HG02763 (cell line): ENCODE data around the gene TMEM53.

Experiments used
- ATAC-seq: cut with Tn5 transposase; IDR thresholded peaks from one replicate; pipeline ENCODE4 v1.9.1; 2021; ENCODE audit warnings: mild to moderate bottlenecking, moderate library complexity; ENCODE audit not compliant: unreplicated experiment

TMEM53 gene

DNA sequence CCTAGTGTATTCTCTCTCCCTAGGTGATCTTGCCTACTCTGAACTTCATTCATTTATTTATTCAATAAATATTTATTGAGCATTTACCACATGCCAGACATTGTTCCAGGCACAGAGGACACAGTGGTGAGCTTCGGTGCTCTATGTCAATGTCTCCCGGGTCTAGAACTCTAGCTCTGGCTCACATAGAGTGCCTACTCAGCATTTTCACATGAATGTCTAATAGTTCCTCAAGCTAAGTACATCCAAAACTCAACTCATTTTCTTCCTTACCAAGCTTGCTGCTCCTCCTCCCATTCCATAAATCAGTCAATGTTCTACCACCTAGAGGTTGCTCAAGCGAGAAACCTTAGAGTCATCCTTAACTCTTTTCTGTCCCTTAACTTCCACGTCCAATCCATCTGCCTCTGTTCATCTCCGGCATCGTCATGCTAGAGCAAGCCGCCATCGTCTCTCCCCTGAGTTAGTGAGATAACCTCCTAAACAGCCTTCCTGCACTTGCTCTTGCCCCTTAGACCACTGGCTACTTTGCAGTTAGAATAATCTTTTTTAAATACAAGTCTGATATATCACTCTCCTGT is 67.5 kb downstream of the TMEM53 start:
- ATAC-seq, result no peak

DNA sequence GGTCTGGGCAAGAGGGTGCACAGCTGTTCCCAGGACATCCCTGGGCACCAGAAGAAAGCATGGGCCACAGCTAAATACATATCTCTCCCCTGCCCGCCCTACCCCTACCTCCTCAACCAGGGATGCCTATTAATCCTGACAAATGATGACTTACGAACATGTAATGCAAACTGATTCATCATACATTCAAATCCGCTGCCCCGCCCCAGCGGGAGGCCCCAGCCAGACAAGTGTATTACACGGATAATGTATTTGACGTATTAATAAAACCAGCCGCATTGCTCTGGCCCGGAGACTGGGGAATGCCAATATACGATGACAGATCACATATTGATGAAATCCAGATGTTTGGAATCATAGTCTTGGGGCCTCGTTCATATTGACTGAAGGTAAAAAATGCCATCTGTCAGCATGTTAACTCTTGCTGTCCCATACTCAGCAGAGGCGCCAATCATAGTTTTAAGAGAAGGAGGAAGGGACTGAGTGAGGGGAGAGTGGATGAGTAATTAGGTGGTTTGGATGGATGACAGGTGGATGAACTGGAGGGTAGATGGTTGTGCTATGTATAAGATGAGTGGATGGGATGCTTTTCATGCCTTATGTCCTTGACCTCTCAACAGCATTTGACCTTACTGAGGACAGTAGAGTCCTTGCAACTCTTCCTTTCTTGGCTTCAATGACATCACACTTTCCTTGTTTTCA is 68.2 kb downstream of the TMEM53 start:
- ATAC-seq, result no peak

DNA sequence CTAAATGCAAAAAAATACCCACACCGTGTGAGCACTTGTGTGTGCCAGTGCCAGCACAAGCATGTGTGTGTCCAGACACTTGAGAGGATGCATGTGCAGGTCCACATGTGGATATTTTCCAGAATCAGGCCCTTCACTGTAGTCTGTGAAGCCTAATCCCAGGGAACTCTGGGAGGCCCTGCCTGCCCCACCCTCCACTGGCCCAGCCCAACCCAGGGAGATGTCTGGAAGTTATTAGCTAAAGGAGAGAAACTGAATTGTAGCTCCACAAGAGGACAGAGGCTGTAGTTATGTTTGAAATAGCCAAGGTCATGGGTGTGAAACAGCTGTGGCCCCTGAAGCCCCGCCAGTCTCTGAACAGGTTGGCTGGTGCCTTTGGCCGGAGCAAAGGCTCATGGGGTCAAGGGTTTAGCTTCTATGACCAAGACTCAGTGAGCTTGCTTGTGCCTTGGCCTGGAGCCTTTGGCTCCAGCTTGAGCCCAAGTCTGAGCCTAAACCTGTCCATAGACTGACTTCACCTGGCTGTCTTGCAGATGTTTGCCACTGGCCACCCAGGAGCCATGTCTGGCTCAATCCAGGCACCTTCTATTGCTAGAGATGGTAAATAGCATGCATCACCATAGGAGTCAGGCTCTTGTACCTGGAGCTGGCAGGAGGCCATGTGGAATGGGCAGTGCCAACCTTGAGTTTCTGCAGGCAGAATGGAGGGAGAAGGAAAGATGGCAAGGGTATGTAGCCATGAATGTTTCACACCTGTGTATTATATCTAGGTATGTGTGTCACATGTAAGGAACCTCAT is 69.9 kb downstream of the TMEM53 start:
- no peak for ATAC-seq

DNA sequence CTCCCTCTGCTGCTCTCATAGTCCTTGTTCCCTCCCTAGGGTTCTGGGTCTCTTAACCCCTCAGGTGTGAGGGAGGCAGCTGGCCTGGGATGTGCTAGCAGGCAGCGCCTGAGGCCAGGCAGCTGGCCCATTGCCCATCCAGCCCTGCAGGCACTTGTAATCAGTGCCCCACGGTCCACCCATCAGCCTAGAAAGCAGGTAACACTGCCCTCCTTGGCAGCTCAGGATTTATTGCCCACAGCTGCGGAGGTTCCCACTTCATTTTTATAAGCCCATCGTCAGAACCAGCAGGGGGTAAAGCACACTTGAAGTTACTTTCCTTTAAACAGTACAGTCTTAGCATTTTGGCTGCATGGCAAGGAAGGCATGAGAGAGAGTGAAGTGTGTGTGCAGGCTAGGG is 70.6 kb downstream of the TMEM53 start:
- no peak for ATAC-seq
